ENCODE measurements around the gene DOCK2. TPM values are rescaled to one million over a fixed set of nuclear protein-coding genes. Genes with fewer than 3 reads are reported as not detected.

The DOCK2 gene
- total RNA-seq, 2 donors from 2014 or later: 32.1 to 40.3 TPM

GRCh38 chr5:169811680-169812079 is 174.6 kb downstream of the DOCK2 start:
- DNase-seq (ENCODE audit: low spot score) (no peak), ATAC-seq (ENCODE audit: insufficient number of reproducible peaks, low FRiP score, low read depth) (no peak)
- Histone ChIP-seq H3K4me3 (no peak overlapping the region), H3K4me1 (ENCODE audit: control insufficient read depth in 1 of 2, low read depth in 2 of 2) (no peaks in the 10 kb centered on the region), H3K9me3 (no peaks in the 10 kb centered on the region), H3K27me3 (replicated peaks; ENCODE audit: insufficient read depth) (no peaks in the 10 kb centered on the region), H3K36me3 (no peaks in the 10 kb centered on the region), H3K27ac (no peak overlapping the region)
- TF ChIP-seq CTCF (IDR thresholded peaks at IDR 0.05): no peak

GRCh38 chr5:169812786-169813185 is 175.7 kb downstream of the DOCK2 start:
- Histone ChIP-seq H3K36me3 (no peaks in the 10 kb centered on the region), H3K9me3 (no peaks in the 10 kb centered on the region), H3K4me3 (no peak overlapping the region), H3K27ac (no peak overlapping the region), H3K27me3 (replicated peaks; ENCODE audit: insufficient read depth) (no peaks in the 10 kb centered on the region), H3K4me1 (ENCODE audit: control insufficient read depth in 1 of 2, low read depth in 2 of 2) (no peaks in the 10 kb centered on the region)
- no peak for TF ChIP-seq CTCF (IDR thresholded peaks at IDR 0.05)
- ATAC-seq (ENCODE audit: insufficient number of reproducible peaks, low FRiP score, low read depth) (no peak), DNase-seq (ENCODE audit: low spot score) (no peak)

- TF ChIP-seq CTCF (IDR thresholded peaks at IDR 0.05): no peak
These were observed 177.0 kb downstream of the DOCK2 start for GRCh38 chr5:169814045-169814444.

GRCh38 chr5:169814522-169814921 is 177.4 kb downstream of the DOCK2 start:
- DNase-seq (ENCODE audit: low spot score) (no peak), ATAC-seq (ENCODE audit: insufficient number of reproducible peaks, low FRiP score, low read depth) (no peak)
- no peak overlapping the region for H3K27ac ChIP-seq
- H3K4me1 ChIP-seq (ENCODE audit: control insufficient read depth in 1 of 2, low read depth in 2 of 2): no peaks in the 10 kb centered on the region
- no peaks in the 10 kb centered on the region for H3K27me3 ChIP-seq (replicated peaks; ENCODE audit: insufficient read depth)
- H3K4me3 ChIP-seq: no peak overlapping the region
- no peak for TF ChIP-seq CTCF (IDR thresholded peaks at IDR 0.05)
- no peaks in the 10 kb centered on the region for H3K9me3 ChIP-seq
- H3K36me3 ChIP-seq: no peaks in the 10 kb centered on the region

More at GRCh38 chr5:169814045-169814444, 177.0 kb downstream of the DOCK2 start:
- no peak overlapping the region for H3K27ac ChIP-seq
- DNase-seq (ENCODE audit: low spot score) (no peak), ATAC-seq (ENCODE audit: insufficient number of reproducible peaks, low FRiP score, low read depth) (no peak)
- H3K36me3 ChIP-seq: no peaks in the 10 kb centered on the region
- no peaks in the 10 kb centered on the region for H3K9me3 ChIP-seq
- H3K4me1 ChIP-seq (ENCODE audit: control insufficient read depth in 1 of 2, low read depth in 2 of 2): no peaks in the 10 kb centered on the region
- no peaks in the 10 kb centered on the region for H3K27me3 ChIP-seq (replicated peaks; ENCODE audit: insufficient read depth)
- no peak overlapping the region for H3K4me3 ChIP-seq

- no peaks in the 10 kb centered on the region for H3K27me3 ChIP-seq (replicated peaks; ENCODE audit: insufficient read depth)
- TF ChIP-seq CTCF (IDR thresholded peaks at IDR 0.05): no peak
- no peak for DNase-seq (ENCODE audit: low spot score)
- no peak for ATAC-seq (ENCODE audit: insufficient number of reproducible peaks, low FRiP score, low read depth)
- H3K4me1 ChIP-seq (ENCODE audit: control insufficient read depth in 1 of 2, low read depth in 2 of 2): no peaks in the 10 kb centered on the region
- no peaks in the 10 kb centered on the region for H3K9me3 ChIP-seq
- no peak overlapping the region for H3K4me3 ChIP-seq
- H3K36me3 ChIP-seq: no peaks in the 10 kb centered on the region
- H3K27ac ChIP-seq: no peak overlapping the region
These were observed 180.0 kb downstream of the DOCK2 start for GRCh38 chr5:169817031-169817430.
